HEK293T (cell line): ENCODE results near the gene CD3D.

Experiments used
- ARNT ChIP-seq: fragments of 450-650 bp; IDR thresholded peaks from 2 replicates; pipeline ENCODE4 v1.6.1; 2017; ENCODE audit warnings: mild to moderate bottlenecking
- CTBP1 ChIP-seq: fragments of 450-650 bp; IDR thresholded peaks from 2 replicates; pipeline ENCODE4 v1.6.1; 2016; ENCODE audit warnings: borderline replicate concordance
- FOXA1 ChIP-seq: fragments of 450-650 bp; IDR thresholded peaks from 2 replicates; pipeline ENCODE4 v1.6.1; 2016; ENCODE audit warnings: mild to moderate bottlenecking
- FOXM1 ChIP-seq: fragments of 450-650 bp; IDR thresholded peaks from 2 replicates; pipeline ENCODE4 v1.6.1; 2017; ENCODE audit warnings: mild to moderate bottlenecking, borderline replicate concordance
- NFRKB ChIP-seq: fragments of 450-650 bp; IDR thresholded peaks from 2 replicates; pipeline ENCODE4 v1.6.1; 2016; ENCODE audit warnings: mild to moderate bottlenecking, moderate library complexity
- SP1 ChIP-seq: fragments of 450-650 bp; IDR thresholded peaks from 2 replicates; pipeline ENCODE4 v1.6.1; 2017
- SUZ12 ChIP-seq: fragments of 450-650 bp; IDR thresholded peaks from 2 replicates; pipeline ENCODE4 v1.6.1; 2016; ENCODE audit warnings: mild to moderate bottlenecking
- TARDBP ChIP-seq: fragments of 450-650 bp; IDR thresholded peaks from 2 replicates; pipeline ENCODE4 v1.6.1; 2016
- TF ChIP-seq, protein P1 (sequence below): fragments of 450-650 bp; IDR thresholded peaks from 2 replicates; pipeline ENCODE4 v1.6.1; 2016

DNA sequence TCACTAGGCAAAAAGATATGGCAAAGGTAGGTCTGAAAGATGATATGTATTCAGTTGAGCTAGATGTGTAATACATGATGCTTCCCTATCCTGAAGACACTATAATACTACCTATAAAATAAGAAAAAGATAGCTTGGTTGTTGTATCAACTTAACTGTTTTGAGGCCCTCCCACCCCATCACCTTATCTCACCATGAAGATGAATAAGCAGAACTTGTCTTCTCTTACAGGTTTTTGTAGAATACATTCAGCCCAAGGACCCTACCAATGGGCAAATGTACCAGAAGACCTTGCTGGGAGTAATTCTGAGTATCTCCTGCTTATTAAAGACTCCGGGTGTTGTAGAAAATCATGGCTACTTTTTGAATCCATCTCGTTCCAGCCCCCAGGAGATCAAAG is 30.8 kb upstream of the CD3D start:
- TF ChIP-seq SUZ12 = no peak
- no peak for TF ChIP-seq FOXM1
- TF ChIP-seq FOXA1 = no peak
- TF ChIP-seq CTBP1 = no peak
- no peak for TF ChIP-seq ARNT
- TF ChIP-seq, protein P1, sequence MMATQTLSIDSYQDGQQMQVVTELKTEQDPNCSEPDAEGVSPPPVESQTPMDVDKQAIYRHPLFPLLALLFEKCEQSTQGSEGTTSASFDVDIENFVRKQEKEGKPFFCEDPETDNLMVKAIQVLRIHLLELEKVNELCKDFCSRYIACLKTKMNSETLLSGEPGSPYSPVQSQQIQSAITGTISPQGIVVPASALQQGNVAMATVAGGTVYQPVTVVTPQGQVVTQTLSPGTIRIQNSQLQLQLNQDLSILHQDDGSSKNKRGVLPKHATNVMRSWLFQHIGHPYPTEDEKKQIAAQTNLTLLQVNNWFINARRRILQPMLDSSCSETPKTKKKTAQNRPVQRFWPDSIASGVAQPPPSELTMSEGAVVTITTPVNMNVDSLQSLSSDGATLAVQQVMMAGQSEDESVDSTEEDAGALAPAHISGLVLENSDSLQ = no peak
- no peak for TF ChIP-seq SP1
- no peak for TF ChIP-seq NFRKB
- no peak for TF ChIP-seq TARDBP
